ENCODE data around the gene TINAGL1.
"Not testable (repeated sequence)": the region's sequence is repeated elsewhere in the genome, so short reads cannot be mapped to it uniquely, and the experiment has no call there.

The TINAGL1 gene

GRCh38 chr1:31583995-31584868, 7.9 kb downstream of the TINAGL1 start:
- DNase-seq (ENCODE audit: low spot score) = no peak

DNA sequence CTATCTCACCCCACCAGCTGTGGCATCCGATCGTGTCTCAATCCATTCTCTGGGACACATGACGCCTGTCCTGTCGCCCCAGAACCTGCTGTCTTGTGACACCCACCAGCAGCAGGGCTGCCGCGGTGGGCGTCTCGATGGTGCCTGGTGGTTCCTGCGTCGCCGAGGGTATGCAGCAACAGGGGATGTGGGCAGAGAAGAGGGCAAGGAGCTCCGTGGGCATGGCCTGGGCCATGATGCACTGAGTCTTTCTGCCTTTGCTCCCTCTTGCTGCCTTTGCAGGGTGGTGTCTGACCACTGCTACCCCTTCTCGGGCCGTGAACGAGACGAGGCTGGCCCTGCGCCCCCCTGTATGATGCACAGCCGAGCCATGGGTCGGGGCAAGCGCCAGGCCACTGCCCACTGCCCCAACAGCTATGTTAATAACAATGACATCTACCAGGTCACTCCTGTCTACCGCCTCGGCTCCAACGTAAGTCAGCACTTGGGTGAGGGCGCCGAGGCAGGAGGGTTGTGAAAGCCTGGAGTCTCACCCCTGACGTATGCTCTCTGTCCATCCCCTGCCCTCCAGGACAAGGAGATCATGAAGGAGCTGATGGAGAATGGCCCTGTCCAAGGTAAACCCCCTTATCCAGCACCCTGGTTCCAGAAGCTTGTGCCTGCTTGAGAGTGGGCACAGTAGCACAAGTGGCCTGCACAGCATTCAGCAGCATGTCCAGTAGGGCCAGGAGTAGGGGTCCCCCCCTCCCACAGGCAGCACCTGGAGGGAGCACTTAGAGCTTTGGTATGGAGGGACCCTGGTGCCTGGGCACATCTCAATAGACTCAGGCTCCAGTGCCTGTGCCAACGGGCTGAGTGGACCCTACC, 8.8 kb downstream of the TINAGL1 start:
- DNase-seq (ENCODE audit: low spot score) = no peak

DNA sequence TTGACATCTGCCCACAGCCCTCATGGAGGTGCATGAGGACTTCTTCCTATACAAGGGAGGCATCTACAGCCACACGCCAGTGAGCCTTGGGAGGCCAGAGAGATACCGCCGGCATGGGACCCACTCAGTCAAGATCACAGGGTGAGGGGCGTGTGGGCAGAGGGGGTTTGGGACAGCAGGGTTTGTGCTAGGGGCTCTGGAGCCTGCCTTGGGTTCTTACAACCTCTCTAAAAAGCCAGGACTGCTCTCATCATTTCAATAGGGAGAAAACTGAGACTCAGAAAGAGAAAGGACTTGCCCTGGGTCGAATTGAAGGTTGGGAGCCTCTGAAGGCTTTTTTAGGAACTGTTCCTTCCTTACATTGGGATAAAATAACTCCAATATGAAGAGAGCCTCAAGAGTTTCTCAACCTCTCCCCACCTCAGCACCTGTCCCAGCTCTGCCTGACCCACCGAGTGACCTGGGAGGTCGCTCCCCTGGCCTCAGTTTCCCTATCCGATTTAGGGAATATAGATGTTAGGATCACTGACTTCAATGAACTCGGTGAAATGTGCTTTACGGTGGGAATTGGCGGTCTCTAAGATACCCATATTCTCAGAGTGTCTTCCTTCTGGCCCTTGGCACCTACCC, 9.5 kb downstream of the TINAGL1 start:
- no peak for DNase-seq (ENCODE audit: low spot score)

- DNase-seq (ENCODE audit: low spot score) = no peak
Measured at GRCh38 chr1:31586376-31587327, 10.3 kb downstream of the TINAGL1 start.

GRCh38 chr1:31587328-31587699, 11.0 kb downstream of the TINAGL1 start:
- not testable (repeated sequence) for DNase-seq (ENCODE audit: low spot score)

GRCh38 chr1:31587720-31588423, 11.6 kb downstream of the TINAGL1 start:
- peak; percentile 15 for DNase-seq (ENCODE audit: low spot score)

- DNase-seq (ENCODE audit: low spot score) = no peak
Measured at GRCh38 chr1:31588751-31589515, 12.6 kb downstream of the TINAGL1 start.

GRCh38 chr1:31591425-31592093, 15.2 kb downstream of the TINAGL1 start:
- DNase-seq (ENCODE audit: low spot score) = no peak

- no peak for DNase-seq (ENCODE audit: low spot score)
Measured at GRCh38 chr1:31592132-31592531, 15.8 kb downstream of the TINAGL1 start.

- DNase-seq (ENCODE audit: low spot score) = no peak
Measured at GRCh38 chr1:31593136-31593665, 16.9 kb downstream of the TINAGL1 start.

DNA sequence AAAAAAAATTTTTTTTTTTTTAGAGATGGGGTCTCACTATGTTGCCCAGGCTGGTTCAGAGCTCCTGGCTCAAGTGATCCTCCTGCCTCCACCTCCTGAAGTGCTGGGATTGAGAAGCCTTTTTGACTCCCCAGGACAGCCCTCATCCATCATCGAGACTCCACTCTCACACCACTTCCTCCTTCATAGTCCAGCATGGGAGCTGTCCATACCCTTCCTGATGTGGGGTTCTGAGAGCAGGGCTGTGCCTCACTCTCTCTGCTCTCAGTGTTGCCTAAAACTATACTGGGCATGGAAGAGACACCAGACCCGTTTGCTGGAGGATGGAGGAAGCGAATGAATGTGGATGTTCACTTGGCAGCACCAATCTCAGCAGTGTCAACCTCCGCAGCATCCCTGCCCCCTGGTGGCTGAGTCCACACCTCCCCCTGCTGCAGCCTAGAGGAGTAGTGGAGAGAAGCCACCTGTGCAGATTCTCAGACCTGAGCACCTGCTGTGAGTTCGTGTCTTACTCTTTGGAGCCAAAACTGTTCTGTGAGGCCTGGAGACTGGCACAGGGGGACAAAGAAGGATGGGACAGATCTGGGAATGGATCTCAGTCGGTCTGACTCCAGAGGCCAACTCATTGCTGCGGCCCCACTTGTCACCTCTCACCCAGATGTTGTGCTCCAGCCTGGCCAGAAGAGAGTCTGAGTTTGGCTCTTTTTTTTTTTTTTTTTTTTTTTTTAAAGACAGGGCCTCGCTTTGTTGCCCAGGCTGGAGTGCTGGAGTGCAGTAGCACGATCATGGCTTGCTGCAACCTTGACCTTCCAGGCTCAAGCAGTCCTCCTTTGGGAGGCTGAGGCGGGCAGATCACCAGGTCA, 17.7 kb downstream of the TINAGL1 start:
- DNase-seq (ENCODE audit: low spot score) = peak; percentile 11

DNA sequence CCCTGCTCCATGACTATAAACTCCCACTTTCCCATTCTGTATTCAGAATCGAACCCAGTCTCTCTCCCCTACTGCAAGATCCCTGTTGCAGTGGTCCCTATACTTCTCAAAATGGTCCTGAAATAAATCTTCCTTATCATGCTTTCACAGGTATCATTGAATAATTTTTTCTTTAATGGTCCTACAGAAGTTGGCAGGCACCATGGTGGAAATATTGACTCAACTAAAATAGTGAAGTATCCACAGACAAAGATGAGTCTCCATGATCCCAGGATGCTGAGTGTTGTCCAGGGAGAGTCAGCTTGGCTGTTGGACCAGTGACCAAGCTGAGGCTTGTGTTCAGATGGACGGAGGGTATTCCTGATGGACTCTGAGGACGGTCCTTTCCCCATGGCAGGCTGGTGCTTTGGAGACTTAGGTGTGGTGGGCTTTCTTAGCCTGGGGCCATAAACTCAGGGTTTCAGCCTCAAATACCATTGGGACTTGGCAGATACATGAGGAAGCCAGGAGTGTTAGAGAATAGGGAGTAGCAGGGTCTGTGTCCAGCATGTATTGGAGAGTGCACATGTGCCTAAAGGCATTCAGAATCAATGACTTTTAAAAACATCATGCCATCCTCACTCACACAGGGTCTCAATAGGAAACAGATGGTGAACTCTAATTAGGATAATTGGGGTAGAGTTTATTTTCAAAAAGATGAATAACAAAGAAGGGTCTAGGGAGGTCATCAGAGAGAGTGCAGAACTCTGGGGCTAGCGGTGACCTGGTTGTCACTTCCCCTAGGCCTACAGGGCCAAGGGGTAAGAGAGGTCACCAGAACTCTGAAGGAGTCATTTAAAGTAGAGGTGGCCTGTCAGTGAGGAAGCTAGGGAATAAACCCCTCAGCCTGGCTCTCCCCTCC, 19.8 kb downstream of the TINAGL1 start:
- DNase-seq (ENCODE audit: low spot score) = no peak

- DNase-seq (ENCODE audit: low spot score) = no peak
Measured at GRCh38 chr1:31596737-31597097, 20.4 kb downstream of the TINAGL1 start.

GRCh38 chr1:31598980-31599379, 22.7 kb downstream of the TINAGL1 start:
- DNase-seq (ENCODE audit: low spot score) = no peak

- DNase-seq (ENCODE audit: low spot score) = no peak
Measured at GRCh38 chr1:31600641-31601040, 24.3 kb downstream of the TINAGL1 start.

DNA sequence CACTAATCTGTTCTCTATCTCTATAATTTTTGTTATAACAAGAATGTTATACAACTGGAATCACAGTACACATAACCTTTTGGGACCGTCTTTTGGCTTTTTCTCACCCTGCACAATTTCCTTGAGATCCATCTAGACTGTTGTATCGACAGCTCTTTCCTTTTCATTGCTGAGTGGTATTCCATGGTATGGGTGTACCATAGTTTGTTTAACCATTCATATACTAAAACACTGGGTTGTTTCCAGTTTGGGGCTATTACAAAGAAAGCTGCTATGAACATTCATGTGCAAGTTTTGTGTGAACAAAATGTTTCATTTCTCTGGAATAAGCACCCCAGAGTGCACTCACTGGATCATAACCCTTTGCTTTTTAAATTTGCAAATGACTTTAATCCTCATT, 25.8 kb downstream of the TINAGL1 start:
- no peak for DNase-seq (ENCODE audit: low spot score)

GRCh38 chr1:31605908-31606427, 29.7 kb downstream of the TINAGL1 start:
- DNase-seq (ENCODE audit: low spot score) = no peak

All from hematopoietic multipotent progenitor cell treated with erythropoietin and hydrocortisone succinate and interleukin-3 and kit ligand, for 17 days (in vitro differentiated cells).